ENCODE data around the gene OR9I1.

- TF ChIP-seq CTCF (conservative IDR thresholded peaks at IDR 0.05 in 1 of 2, IDR thresholded peaks at IDR 0.05 in 1 of 2; ENCODE audit: extremely low read depth in 1 of 2, insufficient read depth in 1 of 2, low read depth in 1 of 2, low read length in 2 of 2) (no peak), EZH2 (IDR thresholded peaks at IDR 0.05; ENCODE audit: borderline replicate concordance, low read length) (no peak)
Measured at GRCh38 chr11:58070585-58070984, 54.7 kb downstream of the OR9I1 start.
